ENCODE results near the gene EPHA8.

EPHA8 gene

GRCh38 chr1:22592919-22593790 lies 29.9 kb downstream of the EPHA8 start:
- Histone ChIP-seq H3K4me1 (ENCODE audit: insufficient read depth, poor library complexity, severe bottlenecking) (no peaks in the 10 kb centered on the region), H3K36me3 (ENCODE audit: low read depth) (no peaks in the 10 kb centered on the region), H3K27me3 (ENCODE audit: insufficient read depth, poor library complexity, severe bottlenecking) (peaks cover 16% of the 10 kb centered on the region), H3K9me3 (ENCODE audit: severe bottlenecking) (no peaks in the 10 kb centered on the region), H3K27ac (ENCODE audit: poor library complexity, severe bottlenecking) (no peak overlapping the region), H3K4me3 (ENCODE audit: severe bottlenecking) (no peak overlapping the region)
- no peak for TF ChIP-seq CTCF (IDR thresholded peaks at IDR 0.05; ENCODE audit: poor library complexity, severe bottlenecking)
- DNase-seq (ENCODE audit: low spot score): no peak
- ATAC-seq (ENCODE audit: low read depth): peak; percentile 74

GRCh38 chr1:22594396-22594795 lies 31.1 kb downstream of the EPHA8 start:
- no peaks in the 10 kb centered on the region for H3K9me3 ChIP-seq (ENCODE audit: severe bottlenecking)
- TF ChIP-seq CTCF (IDR thresholded peaks at IDR 0.05; ENCODE audit: poor library complexity, severe bottlenecking): no peak
- H3K27ac ChIP-seq (ENCODE audit: poor library complexity, severe bottlenecking): no peak overlapping the region
- no peaks in the 10 kb centered on the region for H3K36me3 ChIP-seq (ENCODE audit: low read depth)
- H3K4me3 ChIP-seq (ENCODE audit: severe bottlenecking): no peak overlapping the region
- no peaks in the 10 kb centered on the region for H3K4me1 ChIP-seq (ENCODE audit: insufficient read depth, poor library complexity, severe bottlenecking)
- DNase-seq (ENCODE audit: low spot score): no peak
- peaks cover 20% of the 10 kb centered on the region for H3K27me3 ChIP-seq (ENCODE audit: insufficient read depth, poor library complexity, severe bottlenecking)
- no peak for ATAC-seq (ENCODE audit: low read depth)

- no peaks in the 10 kb centered on the region for H3K9me3 ChIP-seq (ENCODE audit: severe bottlenecking)
These were observed 31.8 kb downstream of the EPHA8 start for GRCh38 chr1:22595108-22595507.

GRCh38 chr1:22597301-22597965 lies 34.1 kb downstream of the EPHA8 start:
- H3K9me3 ChIP-seq (ENCODE audit: severe bottlenecking): no peaks in the 10 kb centered on the region
- no peak for TF ChIP-seq CTCF (IDR thresholded peaks at IDR 0.05; ENCODE audit: poor library complexity, severe bottlenecking)
- DNase-seq (ENCODE audit: low spot score): no peak
- ATAC-seq (ENCODE audit: low read depth): no peak
- H3K27ac ChIP-seq (ENCODE audit: poor library complexity, severe bottlenecking): no peak overlapping the region
- H3K4me3 ChIP-seq (ENCODE audit: severe bottlenecking): no peak overlapping the region
- H3K27me3 ChIP-seq (ENCODE audit: insufficient read depth, poor library complexity, severe bottlenecking): peaks cover 19% of the 10 kb centered on the region
- H3K36me3 ChIP-seq (ENCODE audit: low read depth): no peaks in the 10 kb centered on the region
- H3K4me1 ChIP-seq (ENCODE audit: insufficient read depth, poor library complexity, severe bottlenecking): no peaks in the 10 kb centered on the region

More at GRCh38 chr1:22595108-22595507, 31.8 kb downstream of the EPHA8 start:
- no peak for ATAC-seq (ENCODE audit: low read depth)
- DNase-seq (ENCODE audit: low spot score): no peak
- Histone ChIP-seq H3K4me3 (ENCODE audit: severe bottlenecking) (no peak overlapping the region), H3K36me3 (ENCODE audit: low read depth) (no peaks in the 10 kb centered on the region), H3K4me1 (ENCODE audit: insufficient read depth, poor library complexity, severe bottlenecking) (no peaks in the 10 kb centered on the region), H3K27ac (ENCODE audit: poor library complexity, severe bottlenecking) (no peak overlapping the region), H3K27me3 (ENCODE audit: insufficient read depth, poor library complexity, severe bottlenecking) (peaks cover 21% of the 10 kb centered on the region)
- TF ChIP-seq CTCF (IDR thresholded peaks at IDR 0.05; ENCODE audit: poor library complexity, severe bottlenecking): no peak
